ENCODE results near the gene U2AF1.
"Not testable (repeated sequence)": the region's sequence is repeated elsewhere in the genome, so short reads cannot be mapped to it uniquely, and the experiment has no call there.

- TF ChIP-seq, protein P1, sequence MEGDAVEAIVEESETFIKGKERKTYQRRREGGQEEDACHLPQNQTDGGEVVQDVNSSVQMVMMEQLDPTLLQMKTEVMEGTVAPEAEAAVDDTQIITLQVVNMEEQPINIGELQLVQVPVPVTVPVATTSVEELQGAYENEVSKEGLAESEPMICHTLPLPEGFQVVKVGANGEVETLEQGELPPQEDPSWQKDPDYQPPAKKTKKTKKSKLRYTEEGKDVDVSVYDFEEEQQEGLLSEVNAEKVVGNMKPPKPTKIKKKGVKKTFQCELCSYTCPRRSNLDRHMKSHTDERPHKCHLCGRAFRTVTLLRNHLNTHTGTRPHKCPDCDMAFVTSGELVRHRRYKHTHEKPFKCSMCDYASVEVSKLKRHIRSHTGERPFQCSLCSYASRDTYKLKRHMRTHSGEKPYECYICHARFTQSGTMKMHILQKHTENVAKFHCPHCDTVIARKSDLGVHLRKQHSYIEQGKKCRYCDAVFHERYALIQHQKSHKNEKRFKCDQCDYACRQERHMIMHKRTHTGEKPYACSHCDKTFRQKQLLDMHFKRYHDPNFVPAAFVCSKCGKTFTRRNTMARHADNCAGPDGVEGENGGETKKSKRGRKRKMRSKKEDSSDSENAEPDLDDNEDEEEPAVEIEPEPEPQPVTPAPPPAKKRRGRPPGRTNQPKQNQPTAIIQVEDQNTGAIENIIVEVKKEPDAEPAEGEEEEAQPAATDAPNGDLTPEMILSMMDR (IDR thresholded peaks at IDR 0.05) = not testable (repeated sequence)
- TF ChIP-seq POLR2A (IDR thresholded peaks at IDR 0.05; ENCODE audit: low read depth) = not testable (repeated sequence)
Measured at GRCh38 chr21:43065991-43066390, 41.4 kb downstream of the U2AF1 start.

Data from esophagus muscularis mucosa (tissue), 3 donors.